Pancreas (tissue), 10 donors: Measurements from ENCODE around the gene TCTA. TPM values are rescaled to one million over a fixed set of nuclear protein-coding genes. Genes with fewer than 3 reads are reported as not detected.
A peak's percentile ranks its signal among the peaks of the same experiment; 100 is the strongest.

ENCODE experiments used
- ATAC-seq, 4 donors: fragments of 200-7000 bp; cut with Tn5 transposase; one replicate each; pipeline versions ENCODE4 v1.8.0 to v1.9.1; 2020; ENCODE audit warnings: mild to moderate bottlenecking in 4 of 4, moderate library complexity in 4 of 4
- DNase-seq, 6 donors: peaks; one replicate each; pipeline ENCODE4 v3.0.0-alpha.2; 2020
- FAIRE-seq: peaks from 2 replicates; lab custom pipeline; 2012; peaks lifted over from hg19 to GRCh38; lab: Jason Lieb, UNC
- H3K27ac ChIP-seq, 4 donors: fragments of 200-600 bp; sonication (generic); 1 replicate in 3 of 4; 2 replicates in 1 of 4; pipeline versions ENCODE4 v1.5.0 to v1.8.0; 2020
- H3K27me3 ChIP-seq, 4 donors: fragments of 200-600 bp; one replicate each; pipeline ENCODE4 v1.8.0; 2021
- H3K36me3 ChIP-seq, 3 donors: fragments of 200-600 bp; sonication (generic) in 1 of 3; one replicate each; pipeline versions ENCODE4 v1.5.0 to v1.8.0; 2020 to 2021
- H3K4me1 ChIP-seq, 3 donors: fragments of 200-600 bp; one replicate each; pipeline ENCODE4 v1.8.0; 2021
- H3K4me3 ChIP-seq, 4 donors: fragments of 200-600 bp; sonication (generic) in 2 of 4; one replicate each; pipeline versions ENCODE4 v1.5.0 to v1.8.0; 2020 to 2021
- H3K9me3 ChIP-seq, 4 donors: fragments of 200-600 bp; one replicate each; pipeline ENCODE4 v1.8.0; 2021
- WGBS, 2 donors: extraction: QIAGEN DNeasy Blood & Tissue Kit; methylation state at CpG; one replicate each; pipeline ENCODE4 v1.1.7; 2013; 5-methylcytosine and 5-hydroxymethylcytosine counted together
- intact Hi-C, 3 donors: fragments of 100-400 bp; cut with DNase I; formaldehyde crosslinking; loops; one replicate each; pipeline versions ENCODE4 v1.11.1 to v1.14.2; 2022
- polyA plus RNA-seq, 2 donors: library from polyadenylated mRNA; stranded (reverse); fragments of 200-250 nt; gene quantifications; one replicate each; pipeline ENCODE4 v1.2.3, GENCODE V29; 2013
- total RNA-seq, 6 donors: library from RNA; stranded (reverse); fragmentation: NEBNext Ultra II Directional in 4 of 6; extraction: Animal tissue kit (Norgen Biotek cat#: 25700) in 4 of 6; gene quantifications; one replicate each; pipeline versions ENCODE4 v1.2.1 to v1.2.4, GENCODE V29; 2021 to 2023
- TF ChIP-seq, protein P1 (sequence below), 4 donors: fragments of 200-600 bp; sonication (generic) in 3 of 4; IDR thresholded peaks; one replicate each; pipeline versions ENCODE4 v1.5.0 to v1.8.0; 2021; ENCODE audit warnings: antibody characterized with exemption in 4 of 4
- donor health status: healthy with polysubstance abuse.
- donor health status: DM: no; HTN: no; CAD: no; lungs with moderate emphysema.
- donor health status: DM: no; HTN: no; CAD: no.
- donor health status: control.
- donor health status: control.
- donor health status: Bipolar disorder and iron deficiency.
- donor health status: DM: yes; HTN: yes; CAD: no.
- donor health status: DM: no; HTN: no; CAD: no.
- donor health status: DM: no; HTN: no; CAD: no.
- donor health status: DM: yes; HTN: yes; CAD: no.

Gene TCTA
- total and polyA plus RNA-seq, 8 donors, result 8.5 to 33.1 (median 13.9) TPM

- FAIRE-seq (no peak), DNase-seq (peak in 3 of 6 donors; percentile 53 to 70 (median 59)), ATAC-seq (peak; percentile 8 to 28 (median 14))
- Histone ChIP-seq H3K27me3 (no peaks in the 10 kb centered on the region), H3K9me3 (no peaks in the 10 kb centered on the region), H3K4me3 (no peak overlapping the region), H3K4me1 (peaks cover 28 to 64% (median 46%) of the 10 kb centered on the region in 3 donors), H3K27ac (peak overlapping the region; percentile 64 to 75 (median 71)), H3K36me3 (no peaks in the 10 kb centered on the region)
- WGBS, 2 donors, result 25 to 31% methylated on average over 1 to 2 of the region's 2 CpGs
- TF ChIP-seq, protein P1, sequence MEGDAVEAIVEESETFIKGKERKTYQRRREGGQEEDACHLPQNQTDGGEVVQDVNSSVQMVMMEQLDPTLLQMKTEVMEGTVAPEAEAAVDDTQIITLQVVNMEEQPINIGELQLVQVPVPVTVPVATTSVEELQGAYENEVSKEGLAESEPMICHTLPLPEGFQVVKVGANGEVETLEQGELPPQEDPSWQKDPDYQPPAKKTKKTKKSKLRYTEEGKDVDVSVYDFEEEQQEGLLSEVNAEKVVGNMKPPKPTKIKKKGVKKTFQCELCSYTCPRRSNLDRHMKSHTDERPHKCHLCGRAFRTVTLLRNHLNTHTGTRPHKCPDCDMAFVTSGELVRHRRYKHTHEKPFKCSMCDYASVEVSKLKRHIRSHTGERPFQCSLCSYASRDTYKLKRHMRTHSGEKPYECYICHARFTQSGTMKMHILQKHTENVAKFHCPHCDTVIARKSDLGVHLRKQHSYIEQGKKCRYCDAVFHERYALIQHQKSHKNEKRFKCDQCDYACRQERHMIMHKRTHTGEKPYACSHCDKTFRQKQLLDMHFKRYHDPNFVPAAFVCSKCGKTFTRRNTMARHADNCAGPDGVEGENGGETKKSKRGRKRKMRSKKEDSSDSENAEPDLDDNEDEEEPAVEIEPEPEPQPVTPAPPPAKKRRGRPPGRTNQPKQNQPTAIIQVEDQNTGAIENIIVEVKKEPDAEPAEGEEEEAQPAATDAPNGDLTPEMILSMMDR (IDR thresholded peaks at IDR 0.05), result no peak
- intact Hi-C loops, result no loop called here
Measured at GRCh38 chr3:49460188-49460890, 48.1 kb downstream of the TCTA start.

- peaks cover 35 to 69% (median 52%) of the 10 kb centered on the region in 3 donors for H3K4me1 ChIP-seq
- H3K36me3 ChIP-seq, result no peaks in the 10 kb centered on the region
- no peak for FAIRE-seq
- intact Hi-C loops, result no loop called here
- 66% methylated on average over 4 of the region's 4 CpGs for WGBS, 2 donors
- DNase-seq, result peak in 1 of 6 donors; percentile 57
- H3K27ac ChIP-seq, result peak overlapping the region in 3 of 4 donors; percentile 43 to 74 (median 64)
- H3K27me3 ChIP-seq, result no peaks in the 10 kb centered on the region
- no peaks in the 10 kb centered on the region for H3K9me3 ChIP-seq
- no peak for ATAC-seq
- TF ChIP-seq, protein P1 (IDR thresholded peaks at IDR 0.05), result no peak
- no peak overlapping the region for H3K4me3 ChIP-seq
Measured at GRCh38 chr3:49460956-49461355, 48.7 kb downstream of the TCTA start.

GRCh38 chr3:49461443-49462171 is 49.4 kb downstream of the TCTA start:
- peaks cover 39 to 67% (median 57%) of the 10 kb centered on the region in 3 donors for H3K4me1 ChIP-seq
- TF ChIP-seq, protein P1 (IDR thresholded peaks at IDR 0.05), result no peak
- ATAC-seq, result peak; percentile 10 to 64 (median 38)
- no peaks in the 10 kb centered on the region for H3K36me3 ChIP-seq
- 19 to 23% methylated on average over 1 of the region's 1 CpG for WGBS, 2 donors
- H3K27ac ChIP-seq, result peak overlapping the region; percentile 35 to 74 (median 54)
- H3K9me3 ChIP-seq, result no peaks in the 10 kb centered on the region
- no peak for FAIRE-seq
- no peaks in the 10 kb centered on the region for H3K27me3 ChIP-seq
- peak in 3 of 6 donors; percentile 35 to 63 (median 58) for DNase-seq
- intact Hi-C loops, result no loop called here
- H3K4me3 ChIP-seq, result no peak overlapping the region

GRCh38 chr3:49462222-49462621 is 50.0 kb downstream of the TCTA start:
- peak overlapping the region; percentile 35 to 74 (median 54) for H3K27ac ChIP-seq
- intact Hi-C loops, result no loop called here
- TF ChIP-seq, protein P1 (IDR thresholded peaks at IDR 0.05), result no peak
- ATAC-seq, result no peak
- DNase-seq, result peak in 1 of 6 donors; percentile 2
- WGBS, 2 donors, result 39 to 43% methylated on average over 3 of the region's 3 CpGs
- no peaks in the 10 kb centered on the region for H3K36me3 ChIP-seq
- H3K9me3 ChIP-seq, result no peaks in the 10 kb centered on the region
- no peak overlapping the region for H3K4me3 ChIP-seq
- no peak for FAIRE-seq
- H3K4me1 ChIP-seq, result peaks cover 39 to 69% (median 57%) of the 10 kb centered on the region in 3 donors
- H3K27me3 ChIP-seq, result no peaks in the 10 kb centered on the region
